HG02759 (cell line): Measurements from ENCODE around the gene MYMX.
"Not testable (repeated sequence)": the region's sequence is repeated elsewhere in the genome, so short reads cannot be mapped to it uniquely, and the experiment has no call there.

Source experiments
- ATAC-seq: cut with Tn5 transposase; IDR thresholded peaks from one replicate; pipeline ENCODE4 v1.9.1; 2021; ENCODE audit warnings: mild to moderate bottlenecking, moderate library complexity; ENCODE audit not compliant: unreplicated experiment

Gene MYMX

GRCh38 chr6:44216677-44217331 is at the start of gene MYMX:
MYMX (plus strand) TSS chr6:44216926; CDS start chr6:44217472, 546 bp downstream.
- no peak for ATAC-seq

- ATAC-seq = no peak
Observed at GRCh38 chr6:44167567-44167966, 49.2 kb upstream of the MYMX start.

- ATAC-seq = no peak
Observed at GRCh38 chr6:44169154-44169553, 47.6 kb upstream of the MYMX start.

GRCh38 chr6:44169886-44170570 is 46.7 kb upstream of the MYMX start:
- ATAC-seq = no peak

- no peak for ATAC-seq
Observed at GRCh38 chr6:44171899-44172546, 44.7 kb upstream of the MYMX start.

GRCh38 chr6:44172731-44173500 is 43.8 kb upstream of the MYMX start:
- ATAC-seq = peak; percentile 74

- ATAC-seq = no peak
Observed at GRCh38 chr6:44176130-44176761, 40.5 kb upstream of the MYMX start.

- ATAC-seq = peak; percentile 60
Observed at GRCh38 chr6:44176762-44177509, 39.8 kb upstream of the MYMX start.

GRCh38 chr6:44177691-44178423 is 38.9 kb upstream of the MYMX start:
- no peak for ATAC-seq

GRCh38 chr6:44178424-44179071 is 38.2 kb upstream of the MYMX start:
- ATAC-seq = no peak

GRCh38 chr6:44179072-44179536 is 37.6 kb upstream of the MYMX start:
- no peak for ATAC-seq

- no peak for ATAC-seq
Observed at GRCh38 chr6:44179648-44180047, 37.1 kb upstream of the MYMX start.

GRCh38 chr6:44180406-44180805 is 36.3 kb upstream of the MYMX start:
- no peak for ATAC-seq

GRCh38 chr6:44180886-44181285 is 35.8 kb upstream of the MYMX start:
- no peak for ATAC-seq

- ATAC-seq = not testable (repeated sequence)
Observed at GRCh38 chr6:44181784-44182183, 34.9 kb upstream of the MYMX start.

GRCh38 chr6:44182911-44183390 is 33.8 kb upstream of the MYMX start:
- ATAC-seq = no peak

- no peak for ATAC-seq
Observed at GRCh38 chr6:44183783-44184182, 32.9 kb upstream of the MYMX start.

GRCh38 chr6:44185356-44185755 is 31.4 kb upstream of the MYMX start:
- not testable (repeated sequence) for ATAC-seq
